IPS DF 4.7 (cell line): ENCODE measurements around the gene ESPNL.

ENCODE experiments used
- DNase-seq: peaks from one replicate; pipeline ENCODE4 v3.0.0-alpha.2; 2013; ENCODE audit warnings: low spot score; ENCODE audit errors: extremely low read depth

Gene ESPNL

DNA sequence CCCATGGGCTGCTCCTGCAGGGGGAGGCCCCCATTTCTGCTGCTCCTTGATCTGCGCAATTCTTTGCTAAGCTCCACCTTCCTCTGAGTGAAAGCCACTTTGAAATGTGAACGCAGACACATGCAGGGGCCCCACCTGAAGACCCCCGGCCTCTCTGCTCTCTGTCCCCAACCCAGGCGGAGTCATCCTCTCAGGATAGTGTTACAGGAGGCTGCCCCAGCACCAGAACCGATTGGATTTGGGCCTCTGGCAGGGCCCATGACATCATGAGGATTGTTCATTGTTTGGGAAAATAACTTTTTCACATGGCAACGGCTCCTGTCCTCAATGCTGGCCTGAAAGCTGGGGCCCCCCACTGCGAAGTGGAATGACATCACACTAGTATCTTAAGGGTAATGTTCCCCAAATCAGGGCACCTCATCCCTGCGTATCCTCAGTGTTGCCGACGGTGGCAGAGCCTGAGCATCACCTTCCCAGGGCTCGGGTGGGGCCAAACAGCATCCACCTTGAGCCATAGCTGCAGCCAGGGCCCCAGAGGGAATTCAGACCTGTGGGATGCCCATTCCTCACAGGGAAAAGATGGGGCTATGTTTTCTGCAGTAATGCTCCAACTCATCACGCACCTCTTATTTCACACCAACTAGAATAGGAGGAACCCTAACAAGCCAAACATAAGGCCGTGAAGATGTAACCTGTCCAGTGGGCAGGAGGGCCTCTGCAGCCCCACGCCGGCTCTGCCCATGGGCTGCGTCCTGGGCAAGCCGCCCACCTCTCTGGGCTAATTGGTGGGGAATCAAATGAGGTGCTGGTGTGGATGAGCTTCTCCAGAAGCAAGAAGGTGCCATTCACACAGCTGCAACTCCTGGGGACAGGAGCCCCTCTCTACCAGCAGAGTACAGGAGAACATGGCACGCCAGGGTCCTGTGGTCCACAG is 55.9 kb downstream of the ESPNL start:
- DNase-seq: no peak

DNA sequence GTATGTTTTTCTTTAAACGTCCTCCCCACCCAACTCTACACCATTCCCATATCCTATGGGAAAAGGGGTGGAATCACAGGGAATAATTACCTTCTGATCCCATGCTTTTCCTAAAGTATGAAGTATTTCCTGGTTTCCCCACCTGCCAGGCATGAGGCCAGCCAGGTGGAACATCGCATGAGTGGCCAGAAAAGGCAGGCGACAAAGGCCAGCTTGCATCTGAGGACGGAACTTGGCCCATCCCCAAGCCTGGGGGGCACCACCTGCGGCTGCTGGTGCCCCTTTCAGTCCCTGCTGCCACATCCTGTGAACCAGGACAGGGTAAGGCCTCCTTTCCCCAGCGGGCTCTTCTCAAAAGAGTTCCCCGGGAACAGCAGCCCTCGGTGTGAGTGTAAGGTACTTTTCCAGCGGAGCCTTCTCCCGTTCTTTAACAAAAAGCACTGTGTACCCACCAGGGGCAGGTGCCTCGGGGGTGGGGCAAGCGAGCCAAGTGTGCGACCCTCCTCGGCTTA is 57.4 kb downstream of the ESPNL start:
- no peak for DNase-seq

DNA sequence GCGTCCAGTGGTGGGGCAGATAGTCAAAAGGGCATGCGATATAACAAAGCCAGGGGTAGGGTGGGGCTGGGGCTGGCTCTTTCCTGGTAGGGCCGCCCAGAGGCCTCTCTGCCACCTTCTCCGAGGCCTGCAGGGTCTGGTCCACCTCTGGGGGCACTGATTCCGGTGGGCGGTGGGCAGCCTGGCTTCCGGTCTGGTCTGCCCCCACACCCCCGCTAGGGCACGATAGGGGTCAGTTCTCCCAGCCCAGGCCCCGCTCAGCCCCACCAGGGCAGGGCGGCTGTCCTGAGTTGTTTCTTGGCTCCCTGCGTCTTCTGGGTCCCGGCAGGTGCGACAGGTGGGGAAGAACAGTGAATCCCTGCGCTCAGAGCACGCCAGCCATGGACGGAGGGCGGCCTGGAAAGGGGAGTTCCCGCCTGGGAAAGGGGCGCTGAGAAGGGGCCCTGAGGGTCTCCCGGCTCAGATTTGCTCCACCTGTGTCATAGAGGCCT is 57.9 kb downstream of the ESPNL start:
- no peak for DNase-seq

DNA sequence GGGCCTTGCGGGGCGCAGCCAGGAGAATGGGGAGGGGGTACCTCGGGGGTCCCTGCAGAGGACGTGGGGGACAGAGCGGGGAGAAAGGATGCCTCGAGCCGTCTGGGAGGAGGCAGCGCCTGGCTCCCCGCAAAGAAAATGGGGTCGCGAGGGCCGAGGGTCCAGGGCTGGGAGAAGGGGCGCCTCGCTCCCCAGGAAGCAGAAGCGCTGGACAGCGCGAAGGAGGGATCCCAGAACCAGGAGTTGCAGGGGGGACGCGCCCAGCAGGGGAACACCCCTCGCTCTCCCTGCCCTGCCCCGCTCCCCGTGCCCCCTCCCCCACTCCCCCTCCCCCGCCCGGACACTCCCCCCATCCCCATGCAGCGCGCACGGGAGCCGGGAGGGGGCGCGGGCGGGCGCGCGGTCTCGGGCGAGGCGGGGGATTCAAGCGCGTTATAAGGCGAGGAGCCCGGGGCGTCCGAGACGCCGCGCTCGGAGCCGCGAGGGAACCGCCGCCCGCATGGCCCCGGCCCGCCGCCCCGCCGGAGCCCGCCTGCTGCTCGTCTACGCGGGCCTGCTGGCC is 58.5 kb downstream of the ESPNL start, which contains the start of gene ERFE:
Gene ERFE (plus strand): TSS at position 462 of the 562 bp plus-strand sequence. CDS start 38 bp downstream, at position 500.
- no peak for DNase-seq

DNA sequence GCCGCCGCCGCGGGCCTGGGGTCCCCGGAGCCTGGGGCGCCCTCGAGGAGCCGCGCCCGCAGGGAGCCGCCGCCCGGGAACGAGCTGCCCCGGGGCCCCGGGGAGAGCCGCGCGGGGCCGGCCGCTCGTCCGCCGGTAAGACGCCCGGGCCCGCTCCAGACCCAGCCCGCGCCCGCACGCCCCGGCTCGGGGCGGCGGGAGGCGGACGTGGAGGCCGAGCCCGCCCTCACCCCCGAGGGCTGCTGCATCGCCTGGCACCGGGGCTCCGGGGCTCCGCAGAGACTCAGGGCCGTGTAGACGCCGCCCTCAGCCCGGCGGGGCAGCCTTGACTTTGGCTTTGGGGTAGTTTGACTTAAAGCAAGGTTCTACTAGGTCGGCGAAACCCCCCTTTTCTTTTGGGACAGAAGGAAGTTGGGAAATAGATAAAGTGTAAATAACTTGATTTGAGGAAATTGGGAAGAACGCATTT is 59.0 kb downstream of the ESPNL start:
- no peak for DNase-seq

DNA sequence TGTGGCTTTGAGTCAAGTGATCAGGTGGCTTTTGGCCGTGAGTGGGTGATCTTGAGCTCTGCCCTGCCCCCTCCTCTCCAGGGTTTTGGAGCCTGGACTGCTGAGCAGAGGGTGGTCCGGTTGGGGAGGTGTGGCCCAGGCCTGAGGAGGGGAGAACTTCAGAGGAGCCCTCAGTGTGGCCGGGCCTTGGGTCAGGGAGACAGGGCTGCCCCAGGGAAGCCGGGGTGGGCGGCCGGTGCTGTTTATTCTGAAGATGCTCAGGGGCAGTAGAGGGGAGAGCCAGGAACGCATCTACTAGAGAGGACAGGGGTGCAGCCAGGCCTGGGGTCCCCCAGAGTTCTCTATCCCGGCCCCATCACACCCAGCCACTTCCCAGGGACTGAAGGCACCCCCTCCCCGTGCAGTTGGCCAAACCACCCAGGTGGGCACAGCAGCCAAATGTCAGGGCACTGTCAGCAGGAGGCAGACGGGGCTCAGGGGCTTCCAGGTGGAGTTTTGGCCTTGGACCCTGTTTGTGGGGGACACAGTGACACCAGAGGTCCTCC is 59.6 kb downstream of the ESPNL start:
- DNase-seq: no peak

DNA sequence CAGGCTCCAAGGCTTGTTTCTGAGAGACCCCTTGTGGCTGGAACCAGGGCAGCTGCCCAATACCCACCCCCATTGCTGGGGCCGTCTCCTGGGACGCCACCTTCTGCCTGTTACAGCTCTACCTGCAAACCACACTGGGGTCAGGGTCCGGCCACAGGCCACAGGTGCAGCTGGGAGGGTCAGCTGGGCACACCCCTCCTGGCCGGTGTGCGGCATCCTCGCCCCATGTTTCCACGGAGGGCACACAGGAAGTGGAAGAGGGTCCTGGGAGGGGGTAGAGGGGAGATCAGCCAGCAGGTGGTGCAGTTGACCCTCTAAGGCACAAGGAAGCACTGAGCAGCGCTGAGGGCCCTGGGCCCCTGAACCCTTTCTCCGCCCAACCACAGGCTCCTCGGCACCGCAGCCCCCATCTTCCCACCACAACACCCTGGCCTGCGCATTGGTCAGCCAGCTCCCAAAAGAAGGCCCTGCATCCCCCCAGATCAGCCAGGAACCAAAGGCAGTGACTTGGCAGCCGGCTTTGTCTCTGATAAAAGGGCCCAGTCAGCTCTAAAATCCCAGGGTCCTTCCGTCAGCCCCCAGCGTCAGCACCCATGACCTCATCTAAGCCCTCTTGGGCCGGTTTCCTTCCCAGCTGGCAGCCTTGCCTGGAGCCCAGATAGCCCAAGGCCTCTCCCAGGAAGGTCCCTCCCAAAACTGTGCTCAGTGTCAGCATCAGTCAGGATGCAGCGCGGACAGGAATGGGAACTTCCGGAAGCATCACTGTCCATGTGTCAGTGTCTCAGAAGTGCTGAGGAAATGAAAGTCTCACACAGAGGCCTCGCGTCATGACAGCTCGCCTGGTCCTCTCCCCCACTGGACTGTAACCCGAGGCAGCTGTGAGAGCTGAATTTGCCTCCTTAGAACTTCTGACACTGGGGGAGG is 60.3 kb downstream of the ESPNL start:
- DNase-seq: no peak

DNA sequence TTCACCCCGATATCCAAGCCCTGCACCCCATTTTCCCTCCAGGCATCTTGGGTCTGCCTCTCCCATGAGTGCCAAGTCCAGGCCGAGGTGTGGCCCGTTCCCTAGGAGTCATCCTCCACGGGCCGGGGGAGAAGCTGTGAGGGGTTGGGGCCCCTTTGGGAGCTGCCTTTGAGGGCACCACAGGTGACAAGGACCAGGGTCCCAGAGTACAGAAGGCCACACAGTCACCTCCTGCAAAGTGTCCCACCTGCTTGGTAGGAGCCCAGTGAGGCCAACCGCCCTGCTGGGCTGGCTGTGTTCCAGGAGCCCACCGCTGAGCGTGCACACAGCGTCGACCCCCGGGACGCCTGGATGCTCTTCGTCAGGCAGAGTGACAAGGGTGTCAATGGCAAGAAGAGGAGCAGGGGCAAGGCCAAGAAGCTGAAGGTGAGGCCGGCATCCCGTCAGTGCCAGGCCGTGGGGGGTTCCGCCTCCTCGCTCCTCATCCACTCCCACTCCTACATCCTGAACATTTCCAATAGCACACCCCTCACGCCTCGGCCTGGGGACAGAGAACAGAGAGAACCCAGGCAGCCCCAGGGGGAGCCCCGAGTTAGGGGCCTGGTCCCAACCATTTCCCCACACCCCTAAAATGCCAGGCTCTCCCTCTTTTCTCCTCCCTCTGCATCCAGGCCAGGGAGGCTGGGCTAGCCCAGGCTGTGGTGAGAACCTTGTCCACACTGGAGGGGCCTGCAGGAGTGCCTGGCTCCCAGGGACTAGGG is 61.3 kb downstream of the ESPNL start:
- DNase-seq: no peak

DNA sequence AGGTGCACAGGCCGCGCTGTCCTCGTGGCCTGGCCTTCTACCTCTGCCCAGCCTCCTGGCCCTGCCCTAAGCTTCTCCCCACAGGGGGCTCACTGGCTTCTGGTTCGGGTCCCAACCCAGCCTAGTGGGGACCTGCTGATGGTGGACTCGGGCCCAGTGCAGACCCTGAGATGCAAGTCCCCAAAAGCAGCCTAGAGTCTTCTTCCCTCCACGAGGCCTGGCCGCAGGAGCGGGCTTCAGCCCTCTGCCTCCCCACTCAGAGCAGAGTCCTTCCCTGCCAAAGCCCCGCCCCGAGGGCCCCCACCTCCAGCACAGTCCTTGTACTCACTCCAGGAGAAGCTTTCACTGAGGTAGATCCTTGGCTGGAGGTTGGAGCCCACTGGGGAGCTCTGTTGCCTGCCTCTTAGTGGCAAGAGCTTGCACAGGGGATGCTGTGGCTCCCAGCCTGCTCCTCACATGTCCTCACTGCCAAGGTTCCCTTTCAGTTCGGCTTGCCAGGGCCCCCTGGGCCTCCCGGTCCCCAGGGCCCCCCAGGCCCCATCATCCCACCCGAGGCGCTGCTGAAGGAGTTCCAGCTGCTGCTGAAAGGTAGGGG is 62.2 kb downstream of the ESPNL start:
- DNase-seq: no peak

DNA sequence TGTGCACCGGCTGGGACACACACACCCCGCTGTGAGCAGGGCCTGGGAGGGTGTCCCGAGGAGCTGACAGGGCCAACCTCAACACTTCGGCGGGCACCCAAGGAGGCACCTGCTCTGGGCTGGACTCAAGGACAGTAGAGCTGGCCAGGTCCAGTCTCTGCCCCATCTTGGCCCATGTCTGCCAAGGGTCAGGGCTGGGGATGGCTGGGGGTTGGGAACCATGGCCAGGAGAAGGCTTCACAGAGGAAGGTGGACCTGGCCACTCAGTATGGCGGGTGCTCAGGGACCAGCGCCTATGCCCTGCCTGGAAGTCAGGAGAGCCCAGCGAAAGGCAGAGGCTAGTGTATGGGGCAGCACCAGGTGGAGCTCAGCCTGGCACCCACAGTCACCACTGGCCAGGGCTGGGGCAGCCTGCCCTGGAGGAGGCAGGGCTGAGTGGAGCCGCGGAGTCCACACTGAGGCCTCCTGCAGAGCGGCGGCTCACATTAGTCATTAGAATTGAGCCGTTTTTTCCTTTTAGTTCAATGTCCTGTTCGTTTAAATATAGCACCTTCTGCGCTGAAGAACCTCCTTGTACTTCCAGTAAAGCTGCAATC is 62.8 kb downstream of the ESPNL start:
- no peak for DNase-seq

DNA sequence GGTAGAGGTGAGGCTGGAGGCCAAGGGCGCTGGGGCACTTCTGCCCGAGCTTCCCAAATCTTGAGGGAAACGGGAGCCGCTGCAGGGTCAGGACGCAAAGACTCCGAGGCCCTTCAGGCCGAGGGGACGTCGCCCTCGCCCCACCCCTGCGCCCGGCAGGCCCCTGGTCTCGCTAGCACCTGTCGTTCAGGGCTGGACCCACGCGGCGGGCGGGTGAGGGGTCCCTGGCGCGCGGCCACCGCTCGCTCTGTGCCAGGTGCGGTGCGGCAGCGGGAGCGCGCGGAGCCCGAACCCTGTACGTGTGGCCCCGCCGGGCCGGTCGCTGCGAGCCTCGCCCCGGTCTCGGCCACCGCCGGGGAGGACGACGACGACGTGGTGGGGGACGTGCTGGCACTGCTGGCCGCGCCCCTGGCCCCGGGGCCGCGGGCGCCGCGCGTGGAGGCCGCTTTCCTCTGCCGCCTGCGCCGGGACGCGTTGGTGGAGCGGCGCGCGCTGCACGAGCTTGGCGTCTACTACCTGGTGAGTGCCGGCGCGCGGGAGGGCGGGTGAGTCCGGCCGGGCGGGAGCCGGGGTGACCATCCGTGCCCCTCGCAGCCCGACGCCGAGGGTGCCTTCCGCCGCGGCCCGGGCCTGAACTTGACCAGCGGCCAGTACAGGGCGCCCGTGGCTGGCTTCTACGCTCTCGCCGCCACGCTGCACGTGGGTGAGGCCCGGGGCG is 63.5 kb downstream of the ESPNL start:
- no peak for DNase-seq

DNA sequence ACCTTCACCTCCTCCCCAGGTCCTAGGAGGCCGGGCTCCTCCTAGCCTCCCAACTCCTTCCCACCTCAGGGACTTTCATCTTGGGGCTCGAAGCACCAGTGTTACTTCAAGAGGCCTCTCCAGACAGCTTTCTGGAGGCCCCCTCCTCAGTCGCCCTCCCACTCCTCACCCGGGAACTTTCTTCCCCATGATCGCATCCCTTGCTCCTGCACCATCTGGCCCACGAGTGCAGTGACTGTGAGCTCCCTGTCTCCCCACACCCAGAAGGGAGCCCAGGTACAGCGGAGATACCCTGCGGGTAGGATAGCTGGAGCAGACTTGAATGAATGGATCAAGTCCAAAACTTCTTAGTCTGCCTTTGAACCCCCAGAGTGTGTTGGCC is 64.8 kb downstream of the ESPNL start:
- DNase-seq: no peak

DNA sequence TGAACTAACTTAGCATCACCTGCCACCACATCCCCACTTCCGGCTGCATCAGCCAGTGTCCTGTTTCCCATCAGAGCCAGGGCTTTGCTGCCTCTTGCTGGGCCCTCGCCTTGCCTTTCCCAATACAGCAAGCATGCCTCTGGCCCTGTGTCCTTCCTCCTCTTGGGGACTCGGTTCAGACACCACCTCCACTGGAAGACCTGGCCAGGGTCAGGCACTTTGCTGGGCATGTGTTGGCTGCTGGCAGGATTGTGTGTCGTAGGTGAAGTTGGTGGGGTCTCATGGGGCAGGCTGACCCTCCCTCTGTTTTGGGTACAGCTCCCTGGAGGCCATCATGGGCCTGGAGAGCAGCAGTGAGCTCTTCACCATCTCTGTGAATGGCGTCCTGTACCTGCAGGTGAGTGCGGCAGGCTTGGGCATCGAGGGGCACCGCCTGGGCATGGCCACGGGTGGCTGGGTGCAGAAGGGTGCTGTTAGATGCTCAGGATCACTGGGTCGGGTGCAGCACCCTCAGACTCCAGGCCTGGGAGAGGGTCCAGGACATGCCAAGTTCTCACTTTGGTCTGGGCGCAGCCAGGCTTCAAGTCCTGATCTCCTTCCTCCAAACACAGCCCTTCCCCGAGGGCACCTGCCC is 65.3 kb downstream of the ESPNL start:
- no peak for DNase-seq

DNA sequence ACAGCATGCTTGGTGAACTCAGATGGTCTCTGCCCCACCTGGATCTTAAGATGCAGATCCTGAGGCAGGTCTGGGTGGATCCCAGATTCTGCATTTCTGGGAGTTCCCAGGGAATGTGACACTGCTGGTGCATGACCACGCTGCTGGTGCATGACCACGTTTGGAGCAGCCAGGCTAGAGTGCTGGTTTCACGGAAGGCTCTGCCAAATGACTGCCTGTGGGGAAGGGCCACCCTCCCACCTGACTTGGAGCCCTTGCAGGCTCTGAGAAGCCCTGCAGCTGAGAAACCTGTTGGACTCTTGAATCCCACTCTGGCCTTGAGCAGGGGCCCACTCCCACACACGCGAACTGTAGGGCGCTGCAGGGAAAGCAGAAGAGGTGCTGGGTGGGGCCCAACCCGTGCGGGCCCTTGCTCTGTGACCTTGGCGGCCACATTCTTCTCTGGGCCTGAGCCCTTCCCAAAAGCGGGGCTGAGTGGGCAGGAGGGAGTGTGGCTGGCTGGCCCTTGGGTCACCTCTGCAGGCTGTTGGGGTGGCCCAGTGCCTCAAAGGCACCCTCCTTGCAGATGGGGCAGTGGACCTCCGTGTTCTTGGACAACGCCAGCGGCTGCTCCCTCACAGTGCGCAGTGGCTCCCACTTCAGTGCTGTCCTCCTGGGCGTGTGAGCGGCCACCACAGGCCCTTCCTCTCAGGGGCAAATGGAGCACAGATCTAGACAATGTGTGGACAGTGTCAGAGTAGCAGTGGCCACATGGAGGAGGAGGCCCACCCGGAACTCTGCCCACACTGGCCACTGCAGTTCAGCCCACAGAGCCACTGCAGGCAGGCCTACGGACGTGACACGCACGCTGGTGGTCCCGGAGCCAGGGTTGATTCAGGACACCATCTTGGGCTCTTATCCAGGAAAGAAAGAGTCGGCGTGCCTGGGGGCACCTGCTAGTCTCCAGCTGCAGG is 66.5 kb downstream of the ESPNL start:
- no peak for DNase-seq

DNA sequence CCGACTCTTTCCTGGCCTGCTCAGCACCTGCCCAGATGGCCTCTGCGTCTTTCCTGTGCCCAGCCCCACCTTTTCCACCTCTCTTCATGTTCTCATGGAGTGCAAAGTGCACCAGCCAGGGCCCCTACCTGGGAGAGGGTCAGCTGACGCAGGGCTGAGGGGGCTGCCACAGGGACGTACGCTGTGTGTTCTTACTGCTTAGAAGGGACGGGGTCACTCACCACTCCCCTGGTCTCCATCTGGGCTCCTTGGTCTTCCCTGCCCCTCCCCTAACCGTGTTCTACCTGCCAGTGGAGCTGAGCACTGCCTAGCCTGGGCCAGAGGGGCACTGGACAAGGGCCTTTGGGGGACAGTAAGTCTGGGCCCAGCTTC is 67.2 kb downstream of the ESPNL start:
- DNase-seq: no peak

DNA sequence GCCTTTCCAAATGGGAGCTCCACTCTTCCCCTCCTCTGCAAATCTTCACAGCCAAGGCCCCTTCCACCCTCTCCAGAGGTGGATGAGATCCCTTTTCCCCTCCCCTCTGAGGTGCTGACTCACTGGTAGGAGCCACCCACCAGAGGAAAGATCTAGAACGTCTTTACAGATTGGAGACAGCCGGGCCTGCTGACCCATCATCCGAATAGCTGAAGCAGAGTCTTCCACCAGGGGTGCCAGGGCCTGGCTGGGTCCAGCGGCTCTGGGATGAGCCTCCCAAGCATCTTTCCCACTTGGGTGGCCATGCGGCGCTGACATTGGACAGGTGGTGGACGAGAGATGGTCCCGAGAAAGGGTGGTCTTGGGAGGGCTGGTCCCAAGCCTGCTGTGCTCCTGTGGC is 67.6 kb downstream of the ESPNL start:
- no peak for DNase-seq
